ENCODE results near the gene ZBTB24. TPM values are rescaled to one million over a fixed set of nuclear protein-coding genes. Genes with fewer than 3 reads are reported as not detected.

ZBTB24 gene
- total and polyA plus RNA-seq, 2 of the 13 experiments (the other 11 are each of a cell fraction or from before 2014, with no cell fraction given), result 1.5 to 6.2 TPM

DNA sequence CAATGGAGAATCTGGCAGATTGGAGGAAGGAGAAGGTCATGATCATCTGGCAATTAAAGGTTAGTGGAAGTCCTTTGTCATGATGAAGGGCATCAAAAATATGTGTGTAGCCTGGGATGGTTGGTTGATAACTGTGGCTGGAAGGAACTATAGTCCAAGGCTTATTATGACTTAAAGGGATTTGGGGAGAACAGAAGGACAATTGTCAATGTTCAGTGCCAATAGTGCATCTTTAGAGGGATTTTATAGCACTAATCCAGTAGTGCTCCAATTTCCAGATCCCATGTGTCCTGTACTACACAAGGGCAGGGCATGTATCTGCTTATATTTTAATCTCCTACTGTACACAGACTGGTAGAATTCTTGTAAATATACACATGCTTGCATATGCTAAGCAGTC, 5.0 kb upstream of the ZBTB24 start:
- intact Hi-C loops (cut with micrococcal nuclease; ENCODE audit: unreplicated experiment), result no loop called here
- no TSS peak for BruUV-seq (replicated peaks)
- ChIA-PET POLR2A (no interaction called here), CTCF (ENCODE audit: low intra/inter-chr PET ratio, low total read pairs) (no interaction called here)
- Histone ChIP-seq H4K20me1 (ENCODE audit: insufficient read depth, low read length) (no peaks in the 10 kb centered on the region), H3K27me3 (ENCODE audit: control insufficient read depth in 1 of 2, insufficient read depth in 2 of 2, low read length in 2 of 2) (peaks cover 0 to 4% of the 10 kb centered on the region in 2 experiments; a peak in 1 of 5 replicates), H2AFZ (ENCODE audit: low read length) (no peak overlapping the region), H3K79me2 (ENCODE audit: insufficient read depth, low read length) (no peaks in the 10 kb centered on the region), H3K9ac (ENCODE audit: insufficient read depth, low read depth, low read length) (no peak overlapping the region), H3K9me3 (ENCODE audit: low read length) (no peaks in the 10 kb centered on the region), H3K27ac (ENCODE audit: extremely low read length, insufficient read depth, low read length) (no peak overlapping the region), H3K4me3 (replicated peaks in 1 of 3; ENCODE audit: insufficient read depth in 1 of 3, low read depth in 2 of 3, low read length in 3 of 3) (no peak overlapping the region), H3K4me2 (ENCODE audit: low read depth, low read length) (no peak overlapping the region), H3K36me3 (replicated peaks in 1 of 2; ENCODE audit: control insufficient read depth in 1 of 2, insufficient read depth in 2 of 2, low read length in 2 of 2) (no peaks in the 10 kb centered on the region), H3K4me1 (ENCODE audit: insufficient read depth, low read length) (0 out of 2 replicates have a peak, but pooled peaks cover 5% of the 10 kb centered on the region)
- no peak for FAIRE-seq
- TF ChIP-seq BCL6 (CRISPR knock-in tag; IDR thresholded peaks at IDR 0.05) (no peak), SMAD3 (CRISPR knock-in tag; IDR thresholded peaks at IDR 0.05) (no peak), THYN1 (CRISPR knock-in tag; IDR thresholded peaks at IDR 0.05; ENCODE audit: borderline replicate concordance, low read depth) (no peak), ZFP41 (CRISPR knock-in tag; IDR thresholded peaks at IDR 0.05; ENCODE audit: borderline replicate concordance) (no peak)
- TF ChIP-seq, protein P1, sequence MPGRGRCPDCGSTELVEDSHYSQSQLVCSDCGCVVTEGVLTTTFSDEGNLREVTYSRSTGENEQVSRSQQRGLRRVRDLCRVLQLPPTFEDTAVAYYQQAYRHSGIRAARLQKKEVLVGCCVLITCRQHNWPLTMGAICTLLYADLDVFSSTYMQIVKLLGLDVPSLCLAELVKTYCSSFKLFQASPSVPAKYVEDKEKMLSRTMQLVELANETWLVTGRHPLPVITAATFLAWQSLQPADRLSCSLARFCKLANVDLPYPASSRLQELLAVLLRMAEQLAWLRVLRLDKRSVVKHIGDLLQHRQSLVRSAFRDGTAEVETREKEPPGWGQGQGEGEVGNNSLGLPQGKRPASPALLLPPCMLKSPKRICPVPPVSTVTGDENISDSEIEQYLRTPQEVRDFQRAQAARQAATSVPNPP (CRISPR knock-in tag; IDR thresholded peaks at IDR 0.05), result no peak
- DNase-seq (ENCODE audit: low spot score), result no peak
- no peak for ATAC-seq
- in situ Hi-C loops (cut with HindIII; ENCODE audit: extremely low pct_ligation_motif_present, low pct_unique_long_range_greater_than_20kb), result no loop called here

GRCh38 chr6:109486068-109486467, 3.0 kb upstream of the ZBTB24 start:
- POLR2A ChIA-PET, result no interaction called here
- FAIRE-seq, result no peak
- Histone ChIP-seq H3K79me2 (ENCODE audit: insufficient read depth, low read length) (peaks cover 5% of the 10 kb centered on the region), H3K9me3 (ENCODE audit: low read length) (no peaks in the 10 kb centered on the region), H3K27ac (ENCODE audit: extremely low read length, insufficient read depth, low read length) (no peak overlapping the region), H3K36me3 (replicated peaks in 1 of 2; ENCODE audit: control insufficient read depth in 1 of 2, insufficient read depth in 2 of 2, low read length in 2 of 2) (peaks cover 0 to 2% of the 10 kb centered on the region in 2 experiments; a peak in 2 of 5 replicates), H3K4me1 (ENCODE audit: insufficient read depth, low read length) (peaks cover 20% of the 10 kb centered on the region), H3K4me2 (ENCODE audit: low read depth, low read length) (no peak overlapping the region), H4K20me1 (ENCODE audit: insufficient read depth, low read length) (no peaks in the 10 kb centered on the region), H3K4me3 (replicated peaks in 1 of 3; ENCODE audit: insufficient read depth in 1 of 3, low read depth in 2 of 3, low read length in 3 of 3) (no peak overlapping the region), H3K9ac (ENCODE audit: insufficient read depth, low read depth, low read length) (no peak overlapping the region), H2AFZ (ENCODE audit: low read length) (no peak overlapping the region), H3K27me3 (ENCODE audit: control insufficient read depth in 1 of 2, insufficient read depth in 2 of 2, low read length in 2 of 2) (peaks cover 0 to 4% of the 10 kb centered on the region in 2 experiments; a peak in 1 of 5 replicates)
- CTCF ChIA-PET (ENCODE audit: low intra/inter-chr PET ratio, low total read pairs), result no interaction called here
- peak; percentile 54 for DNase-seq (ENCODE audit: low spot score)
- no TSS peak for BruUV-seq (replicated peaks)
- 8% methylated on average over 1 of the region's 1 CpG for WGBS (ENCODE audit: low lambda C conversion rate)
- ATAC-seq, result no peak
- intact Hi-C loops (cut with micrococcal nuclease; ENCODE audit: unreplicated experiment), result no loop called here
- TF ChIP-seq ZNF326 (CRISPR knock-in tag; IDR thresholded peaks at IDR 0.05; ENCODE audit: borderline replicate concordance) (no peak), CREB1 (IDR thresholded peaks at IDR 0.05) (peak; percentile 37; the same call in 1 of the 2 replicates), CREB1 (CRISPR knock-in tag; IDR thresholded peaks at IDR 0.05) (no peak), CBX1 (IDR thresholded peaks at IDR 0.05; ENCODE audit: low read depth) (no peak), ZNF570 (CRISPR knock-in tag; IDR thresholded peaks at IDR 0.05; ENCODE audit: borderline replicate concordance) (no peak), KDM3A (CRISPR knock-in tag; IDR thresholded peaks at IDR 0.05; ENCODE audit: low read depth) (no peak), PRDM10 (CRISPR knock-in tag; IDR thresholded peaks at IDR 0.05; ENCODE audit: low read depth) (peak; percentile 92), CEBPB (IDR thresholded peaks at IDR 0.05; ENCODE audit: borderline replicate concordance, low read depth, low read length) (peak; percentile 33; the same call in 1 of the 2 replicates)
- in situ Hi-C loops (cut with HindIII; ENCODE audit: extremely low pct_ligation_motif_present, low pct_unique_long_range_greater_than_20kb), result no loop called here
